ENCODE data around the gene ST6GALNAC3. TPM values are rescaled to one million over a fixed set of nuclear protein-coding genes. Genes with fewer than 3 reads are reported as not detected.
"Not testable (repeated sequence)": the region's sequence is repeated elsewhere in the genome, so short reads cannot be mapped to it uniquely, and the experiment has no call there.

Gene ST6GALNAC3
- polyA plus RNA-seq, 3 donors: 63.8 to 87.0 (median 78.0) TPM

DNA sequence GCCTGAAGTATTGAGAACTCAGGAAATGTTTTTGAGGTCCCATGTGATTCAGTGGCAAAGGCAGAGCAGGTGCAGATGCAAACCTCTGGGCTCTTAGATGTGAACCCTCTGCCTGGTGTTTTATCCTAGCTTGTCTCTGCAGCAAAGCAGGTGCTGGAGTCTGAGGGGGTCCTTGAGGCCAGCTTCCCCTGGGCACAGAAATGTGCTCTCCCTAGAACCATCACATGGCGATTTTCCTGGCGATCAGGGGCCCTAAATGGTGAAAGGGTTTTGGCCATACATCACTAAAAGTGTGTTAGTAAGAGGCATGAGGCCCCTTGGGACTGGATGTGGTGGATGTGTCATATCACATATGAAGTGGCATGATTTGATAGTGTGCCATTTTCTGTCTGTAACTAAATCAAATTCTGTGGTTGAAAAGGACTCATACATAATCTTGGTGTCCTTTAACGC lies 144.8 kb downstream of the ST6GALNAC3 start:
- no peak for DNase-seq (ENCODE audit: extremely low read depth in 1 of 11, low read depth in 9 of 11, low spot score in 4 of 11)

DNA sequence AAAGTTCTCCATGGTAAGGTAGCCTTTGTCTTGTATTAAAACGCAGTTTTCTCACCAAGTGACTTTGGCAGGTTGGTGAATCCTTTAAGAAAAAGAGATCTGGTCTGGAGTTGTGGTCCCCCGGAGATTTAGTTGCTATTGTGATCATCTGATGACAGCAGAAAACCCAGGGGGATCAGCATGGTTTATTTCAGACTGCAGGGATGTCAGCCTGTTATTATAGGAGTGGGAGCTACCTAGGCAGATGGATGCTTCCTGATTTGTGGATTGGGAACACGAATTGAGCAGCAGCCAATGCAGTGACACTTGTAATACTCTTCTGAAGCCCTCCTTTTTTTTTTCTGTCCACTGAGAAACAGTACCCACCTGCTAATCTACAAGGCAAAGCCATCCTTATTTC lies 150.2 kb downstream of the ST6GALNAC3 start:
- DNase-seq (ENCODE audit: extremely low read depth in 1 of 11, low read depth in 9 of 11, low spot score in 4 of 11): no peak

DNA sequence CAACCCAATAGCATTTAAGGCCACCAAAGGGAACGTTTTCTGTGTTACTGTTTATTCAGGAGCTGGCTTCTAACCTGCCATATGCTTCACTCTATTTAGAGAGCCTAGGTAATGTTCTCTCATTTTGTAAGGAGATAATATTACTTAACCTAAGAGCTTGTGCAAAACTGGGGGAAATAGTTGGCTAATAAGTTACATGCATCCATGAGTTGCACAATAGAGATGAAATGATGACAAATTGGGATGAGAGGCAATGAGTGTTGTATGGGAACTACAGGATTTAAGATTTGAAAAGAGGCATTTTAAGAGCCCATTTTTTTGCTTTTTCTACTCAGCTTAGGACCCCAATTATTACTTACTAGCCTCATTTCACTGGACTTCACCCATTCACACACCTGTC lies 151.0 kb downstream of the ST6GALNAC3 start:
- DNase-seq (ENCODE audit: extremely low read depth in 1 of 11, low read depth in 9 of 11, low spot score in 4 of 11): no peak

DNA sequence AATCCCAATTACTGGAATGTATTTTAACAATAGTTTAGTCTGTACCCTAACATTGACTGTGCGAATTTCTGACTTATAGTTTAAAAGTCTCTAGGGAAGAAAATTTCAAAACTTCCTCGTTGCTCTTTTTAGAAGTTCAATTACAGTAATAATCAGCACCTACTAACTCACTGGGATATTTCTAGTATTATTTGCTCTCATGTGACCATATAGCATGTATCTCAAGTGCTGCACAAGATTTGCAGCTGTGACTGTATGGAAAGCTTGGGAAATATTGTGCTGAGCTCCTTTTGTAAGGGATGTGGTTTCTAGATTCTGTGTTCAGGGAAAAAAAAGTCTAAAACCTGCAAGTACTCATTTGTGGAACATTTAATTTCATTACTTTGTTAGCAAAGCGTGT lies 153.1 kb downstream of the ST6GALNAC3 start:
- DNase-seq (ENCODE audit: extremely low read depth in 1 of 11, low read depth in 9 of 11, low spot score in 4 of 11): no peak

DNA sequence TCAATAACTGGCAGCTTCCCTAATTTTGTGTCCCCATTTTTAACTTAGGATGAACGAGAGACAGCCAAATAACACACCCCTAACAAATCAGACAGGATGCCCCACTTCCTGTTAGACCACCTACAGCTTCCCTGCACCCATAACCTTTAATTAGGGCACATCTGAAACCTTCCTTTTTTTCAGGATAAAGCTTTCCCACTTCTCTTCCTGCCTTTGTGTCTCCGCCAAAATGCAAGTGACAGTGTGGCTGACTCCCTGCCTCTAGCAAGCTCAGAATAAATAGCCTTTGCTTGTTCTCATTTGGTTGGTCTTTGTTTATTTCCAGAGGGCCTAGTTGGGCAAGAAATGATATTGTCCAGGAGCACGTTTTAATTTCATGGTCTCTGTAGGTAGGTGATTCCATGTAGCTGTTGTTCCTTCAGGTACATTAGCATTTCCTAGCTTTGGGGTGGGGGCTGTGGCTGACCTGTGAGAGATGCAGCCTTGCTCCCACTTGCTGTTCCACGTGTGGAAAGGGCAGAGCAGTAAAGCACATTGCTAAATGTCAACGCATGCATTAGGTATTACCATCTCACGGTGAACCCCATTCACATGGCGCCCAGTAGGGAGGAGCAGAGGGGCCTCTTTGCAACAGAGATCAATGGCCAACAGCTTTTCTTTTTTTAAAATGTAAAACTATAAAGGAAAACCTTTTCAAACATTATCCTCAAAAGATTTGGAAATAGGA lies 154.9 kb downstream of the ST6GALNAC3 start:
- DNase-seq (ENCODE audit: extremely low read depth in 1 of 11, low read depth in 9 of 11, low spot score in 4 of 11): no peak

DNA sequence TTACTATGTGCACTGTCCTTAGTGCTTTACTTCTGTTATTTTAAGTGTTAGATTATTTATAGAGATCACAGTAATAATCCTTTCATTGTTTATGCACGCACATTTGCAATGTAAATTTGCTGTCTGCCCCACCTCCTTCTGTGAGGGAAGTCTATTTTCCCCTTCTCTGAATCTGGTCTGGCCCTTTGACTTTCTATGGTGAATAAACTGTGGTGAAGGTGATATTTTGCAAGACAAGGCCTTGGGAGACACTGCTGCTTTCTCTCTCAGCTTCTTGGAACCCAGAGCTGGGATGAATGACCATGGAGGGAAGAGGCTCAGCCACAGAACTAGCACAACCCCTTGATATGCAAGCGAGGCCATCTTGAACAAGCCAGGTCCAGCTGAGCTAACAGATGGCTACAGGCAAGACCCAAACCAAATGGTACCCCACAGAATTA lies 156.3 kb downstream of the ST6GALNAC3 start:
- no peak for DNase-seq (ENCODE audit: extremely low read depth in 1 of 11, low read depth in 9 of 11, low spot score in 4 of 11)

DNA sequence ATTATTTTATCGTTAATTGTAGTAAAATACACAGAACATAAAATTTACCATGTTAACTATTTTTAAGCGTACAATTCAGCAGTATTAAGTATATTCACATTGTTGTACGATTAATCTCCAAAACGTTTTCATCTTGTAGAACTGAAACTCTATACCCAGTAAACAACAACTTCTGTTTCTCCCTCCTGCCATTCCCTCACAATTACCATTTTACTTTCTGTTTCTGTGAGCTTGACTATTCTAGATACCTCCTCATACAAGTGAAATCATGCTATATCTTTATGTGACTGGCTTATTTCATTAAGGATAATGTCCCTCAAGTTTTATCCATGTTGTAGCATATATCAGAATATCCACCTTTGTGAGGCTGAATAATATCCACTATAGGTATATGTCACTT lies 156.8 kb downstream of the ST6GALNAC3 start:
- no peak for DNase-seq (ENCODE audit: extremely low read depth in 1 of 11, low read depth in 9 of 11, low spot score in 4 of 11)

DNA sequence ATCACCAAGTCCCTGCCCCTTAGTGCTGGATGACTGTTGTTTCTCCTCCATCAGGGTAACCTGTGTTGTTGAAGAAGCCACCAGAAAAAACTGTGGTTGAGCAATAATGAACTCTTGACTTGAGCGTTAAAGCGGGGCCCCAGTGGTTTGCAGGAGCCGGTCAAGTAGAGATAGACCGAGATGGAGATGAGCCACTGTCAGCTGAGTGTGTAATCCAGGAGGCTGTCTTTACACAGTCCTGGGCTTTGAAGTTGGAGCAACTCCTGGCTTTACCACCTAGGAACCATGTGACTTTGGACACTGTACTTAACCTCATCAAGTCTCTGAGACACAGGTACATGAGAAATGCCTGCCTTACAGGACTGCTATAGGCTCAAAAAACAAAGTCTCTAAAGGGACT lies 158.1 kb downstream of the ST6GALNAC3 start:
- no peak for DNase-seq (ENCODE audit: extremely low read depth in 1 of 11, low read depth in 9 of 11, low spot score in 4 of 11)

DNA sequence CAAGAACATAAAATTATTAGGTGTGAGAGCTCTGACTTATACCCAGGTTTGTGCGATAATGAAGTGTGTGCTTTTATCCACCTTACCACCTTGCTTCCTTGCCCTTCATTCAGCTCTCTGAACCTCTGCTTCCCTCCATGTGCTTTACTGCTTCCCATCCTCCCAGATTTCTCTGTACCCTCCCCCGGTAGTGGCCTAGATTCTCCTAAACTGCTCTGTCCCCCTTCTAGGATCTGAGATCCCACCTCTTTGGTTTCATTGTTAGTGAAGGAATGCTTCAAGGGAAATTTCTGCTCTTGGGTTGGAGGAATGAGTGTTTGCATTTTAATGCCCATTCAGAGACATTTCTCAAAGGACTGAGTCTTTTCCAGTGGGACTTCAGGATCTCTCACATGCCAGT lies 159.5 kb downstream of the ST6GALNAC3 start:
- no peak for DNase-seq (ENCODE audit: extremely low read depth in 1 of 11, low read depth in 9 of 11, low spot score in 4 of 11)

DNA sequence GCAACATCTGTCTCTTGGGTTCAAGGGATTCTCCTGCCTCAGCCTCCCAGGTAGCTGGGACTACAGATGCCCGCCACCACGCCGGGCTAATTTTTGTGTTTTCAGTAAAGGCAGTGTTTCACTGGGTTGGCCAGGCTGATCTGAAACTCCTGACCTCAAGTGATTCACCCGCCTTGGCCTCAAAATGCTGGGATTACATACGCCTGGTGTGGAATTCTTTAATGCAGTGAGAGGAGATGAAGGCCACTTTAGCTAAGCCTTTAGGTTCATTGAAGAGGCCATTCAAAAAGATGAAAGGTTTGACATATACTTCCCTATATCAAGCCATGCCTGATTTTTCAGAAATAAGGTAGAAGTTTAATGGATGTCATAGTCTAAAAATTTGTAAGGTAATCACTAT lies 162.7 kb downstream of the ST6GALNAC3 start:
- no peak for DNase-seq (ENCODE audit: extremely low read depth in 1 of 11, low read depth in 9 of 11, low spot score in 4 of 11)

DNA sequence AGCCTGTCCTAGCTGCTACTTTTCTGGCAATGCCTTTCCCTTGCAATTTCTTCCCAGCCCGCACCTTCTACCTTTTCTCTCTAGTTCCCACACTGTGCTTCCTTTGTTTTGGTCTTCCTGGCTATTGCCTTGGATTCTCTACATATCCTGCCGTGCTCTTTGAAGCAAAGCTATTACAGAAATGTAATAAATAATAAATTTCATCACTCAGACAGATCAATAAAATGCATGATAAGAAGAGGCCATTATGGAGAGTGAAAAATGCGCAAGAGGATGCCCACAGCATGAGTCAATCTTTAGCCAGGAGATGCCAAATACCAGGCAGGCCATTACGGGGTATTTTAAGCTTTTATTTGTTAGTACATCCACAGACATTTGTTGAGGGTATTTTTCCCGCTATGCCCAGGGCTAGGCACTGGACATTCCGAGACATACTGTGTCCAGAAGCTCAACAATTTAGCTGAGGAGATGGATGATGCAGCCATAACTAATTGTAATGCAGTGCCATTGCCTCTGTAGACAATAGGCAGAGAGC lies 163.6 kb downstream of the ST6GALNAC3 start:
- no peak for DNase-seq (ENCODE audit: extremely low read depth in 1 of 11, low read depth in 9 of 11, low spot score in 4 of 11)

DNA sequence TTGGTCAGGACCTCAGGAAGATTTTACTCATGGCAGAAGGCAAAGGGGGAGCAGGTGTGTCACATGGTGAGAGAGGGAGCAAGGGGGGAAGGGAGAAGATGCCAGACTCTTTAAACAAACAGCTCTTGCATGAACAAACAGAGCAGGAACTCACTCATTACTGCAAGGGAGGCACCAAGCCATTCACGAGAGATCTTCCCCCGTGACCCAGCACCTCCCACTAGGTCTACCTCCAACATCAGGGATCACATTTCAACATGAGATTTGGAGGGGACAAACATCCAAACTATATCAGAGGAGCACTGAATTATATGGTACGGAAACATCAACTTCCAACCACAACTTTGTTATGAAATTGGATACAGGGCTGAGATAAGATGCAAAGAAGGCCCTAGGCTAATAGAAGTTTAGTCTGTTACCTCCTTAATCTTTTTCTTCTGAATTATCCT lies 164.9 kb downstream of the ST6GALNAC3 start:
- DNase-seq (ENCODE audit: extremely low read depth in 1 of 11, low read depth in 9 of 11, low spot score in 4 of 11): no peak

DNA sequence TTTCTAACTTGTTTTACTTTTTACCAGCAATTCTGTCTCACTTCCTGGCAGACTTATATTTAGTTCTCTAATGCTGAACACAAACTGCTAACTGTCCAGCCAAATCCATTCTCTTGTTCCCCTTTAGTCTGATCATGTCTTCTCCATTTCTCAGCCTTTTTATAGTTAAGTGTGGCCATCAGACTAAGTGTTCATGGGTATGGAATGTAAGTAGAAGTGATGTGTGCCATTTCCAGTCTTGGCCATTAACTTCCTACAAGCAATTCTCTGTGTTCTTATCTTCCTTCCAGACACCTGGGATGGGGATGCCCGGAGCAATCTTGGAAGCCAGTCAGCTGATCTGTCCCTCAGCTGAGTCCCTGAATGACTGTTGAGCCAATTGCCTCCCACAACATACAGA lies 165.8 kb downstream of the ST6GALNAC3 start:
- DNase-seq (ENCODE audit: extremely low read depth in 1 of 11, low read depth in 9 of 11, low spot score in 4 of 11): no peak

DNA sequence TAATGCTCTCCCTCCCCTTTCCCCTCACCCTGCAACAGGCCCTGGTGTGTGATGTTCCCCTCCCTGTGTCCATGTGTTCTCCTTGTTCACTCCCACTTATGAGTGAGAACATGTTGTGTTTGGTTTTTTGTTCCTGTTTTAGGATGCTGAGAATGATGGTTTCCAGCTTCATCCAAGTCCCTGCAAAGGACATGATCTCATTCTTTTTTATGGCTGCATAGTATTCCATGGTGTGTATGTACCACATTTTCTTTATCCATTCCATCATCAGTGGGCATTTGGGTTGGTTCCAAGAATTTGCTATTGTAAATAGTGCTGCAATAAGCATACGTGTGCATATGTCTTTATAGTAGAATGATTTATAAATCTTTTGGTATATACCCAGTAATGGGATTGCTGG lies 168.0 kb downstream of the ST6GALNAC3 start:
- not testable (repeated sequence) for DNase-seq (ENCODE audit: extremely low read depth in 1 of 11, low read depth in 9 of 11, low spot score in 4 of 11)

DNA sequence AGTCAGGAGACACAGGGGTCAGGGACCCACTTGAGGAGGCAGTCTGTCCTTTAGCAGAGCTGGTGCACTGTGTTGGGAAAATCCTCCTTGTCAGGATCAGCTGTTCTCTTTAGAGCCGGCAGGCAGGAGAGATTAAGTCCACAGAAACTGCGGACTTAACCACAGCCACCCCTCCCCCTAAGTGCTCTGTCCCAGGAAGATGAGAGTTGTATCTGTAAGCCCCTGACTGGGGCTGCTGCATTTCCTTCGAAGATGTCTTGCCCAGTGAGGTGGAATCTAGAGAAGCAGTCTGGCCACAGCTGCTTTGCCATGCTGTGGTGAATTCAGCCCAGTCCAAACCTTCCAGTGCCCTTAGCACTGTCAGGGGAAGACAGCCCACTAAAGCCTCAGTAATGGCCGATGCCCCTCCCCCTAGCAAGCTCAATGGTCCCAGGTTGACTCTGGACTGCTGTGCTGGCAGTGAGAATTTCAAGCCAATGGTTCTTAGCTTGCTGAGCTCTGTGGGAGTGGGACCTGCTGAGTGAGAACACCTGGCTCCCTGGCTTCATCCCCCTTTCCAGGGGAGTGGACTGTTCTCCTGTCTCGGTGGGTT lies 172.8 kb downstream of the ST6GALNAC3 start:
- DNase-seq (ENCODE audit: extremely low read depth in 1 of 11, low read depth in 9 of 11, low spot score in 4 of 11): no peak

DNA sequence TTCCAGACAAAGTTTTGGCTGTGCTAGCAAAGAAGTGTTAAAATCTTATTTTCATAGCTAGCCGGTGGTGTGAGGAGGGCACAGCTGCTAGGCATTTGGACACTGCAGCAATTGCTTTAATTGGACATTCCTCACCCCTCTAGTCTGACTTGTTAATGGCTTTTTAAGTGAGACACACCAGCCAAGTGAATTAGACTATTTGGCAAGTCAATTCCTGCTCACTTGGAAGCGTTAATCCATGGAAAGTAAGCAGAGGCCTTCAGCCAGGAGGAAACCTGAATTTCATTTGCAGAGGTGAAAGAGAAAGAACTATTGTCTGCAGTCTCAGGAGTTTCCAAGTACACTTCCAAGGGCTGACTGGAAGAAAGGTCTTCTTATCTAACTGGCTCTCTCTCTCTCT lies 175.7 kb downstream of the ST6GALNAC3 start:
- no peak for DNase-seq (ENCODE audit: extremely low read depth in 1 of 11, low read depth in 9 of 11, low spot score in 4 of 11)

DNA sequence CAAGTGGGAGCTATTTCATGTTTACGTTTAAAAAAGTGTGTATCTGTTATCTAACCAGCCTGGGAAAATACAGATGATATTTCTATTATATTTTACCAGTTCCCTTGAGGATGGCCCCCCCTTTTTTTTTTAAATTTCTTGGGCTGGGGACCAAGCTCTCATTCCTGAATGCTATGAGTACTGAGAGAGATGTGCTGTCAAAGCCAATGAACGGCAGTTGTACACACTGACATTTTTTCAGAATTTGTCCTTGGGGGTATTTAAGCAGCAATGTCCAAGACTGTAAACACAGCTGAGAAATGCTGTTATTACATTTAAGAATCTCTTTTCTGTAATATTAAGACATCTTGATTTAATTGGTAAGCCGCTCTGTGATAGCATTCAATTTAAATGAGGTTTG lies 177.9 kb downstream of the ST6GALNAC3 start:
- DNase-seq (ENCODE audit: extremely low read depth in 1 of 11, low read depth in 9 of 11, low spot score in 4 of 11): no peak

DNA sequence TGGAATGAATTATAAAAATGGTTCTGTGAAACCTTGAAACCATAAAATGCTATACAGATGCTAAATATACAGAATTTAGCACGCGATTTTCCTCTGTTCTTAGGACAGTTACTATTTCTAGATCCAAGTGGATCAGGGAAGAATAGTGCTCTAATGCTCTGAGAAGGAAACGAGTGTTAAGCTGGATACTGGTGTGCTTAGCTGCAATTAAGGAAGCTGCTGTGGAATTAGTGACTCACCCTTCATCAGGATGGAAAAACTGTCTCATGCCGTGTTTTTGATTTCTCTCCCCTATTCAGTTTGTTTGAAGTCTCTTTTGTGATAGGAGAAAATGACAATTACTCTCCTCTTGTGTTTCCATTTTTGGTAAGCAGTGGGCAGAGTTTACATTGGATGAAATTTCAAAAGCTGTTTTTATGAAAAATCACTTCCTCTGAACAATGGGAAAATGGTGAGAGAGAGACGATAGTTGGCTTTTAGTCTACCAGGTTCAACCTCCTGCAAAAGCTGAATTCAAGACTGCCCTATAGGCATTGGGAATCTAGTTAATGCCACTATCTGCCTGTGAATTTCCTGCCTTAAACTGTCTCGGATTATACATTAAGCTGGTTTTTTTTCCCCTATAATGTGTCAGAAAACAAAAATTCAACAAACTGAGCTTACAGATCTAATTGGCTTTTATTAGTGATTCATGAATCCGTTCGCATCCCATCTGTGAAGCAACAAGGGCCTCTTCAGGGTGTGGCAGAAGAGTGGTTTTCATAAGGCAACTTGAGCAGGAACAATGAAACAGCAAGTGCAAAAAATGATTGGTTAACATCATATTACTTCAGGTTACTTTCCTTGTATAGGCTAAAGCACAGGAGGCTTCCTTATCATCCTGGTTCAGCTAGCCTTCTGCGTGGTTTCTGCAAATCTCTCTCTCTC lies 179.8 kb downstream of the ST6GALNAC3 start:
- DNase-seq (ENCODE audit: extremely low read depth in 1 of 11, low read depth in 9 of 11, low spot score in 4 of 11): no peak
